H1 (cell line): Measurements from ENCODE around the gene ETS1. TPM values are rescaled to one million over a fixed set of nuclear protein-coding genes. Genes with fewer than 3 reads are reported as not detected.

ENCODE experiments used
- CTCF ChIA-PET: fragments of 300-600 bp; sonication (Branson Sonifier 250); formaldehyde crosslinking; loops from one replicate; lab custom pipeline; 2021; ENCODE audit not compliant: partially characterized antibody; lab: Charles Lee
- POLR2A ChIA-PET: fragments of 300-600 bp; sonication (Branson Sonifier 250); formaldehyde crosslinking; loops from one replicate; lab custom pipeline; 2021; ENCODE audit warnings: inconsistent platforms; ENCODE audit not compliant: partially characterized antibody; lab: Charles Lee
- DNase-seq, 2 experiments: peaks; one replicate each; pipeline versions ENCODE4 v3.0.0 to v3.0.0-alpha.2; 2010 to 2022; ENCODE audit warnings: low spot score in 2 of 2, low read depth in 1 of 2, mixed read lengths in 1 of 2
- FAIRE-seq: peaks from 2 replicates; lab custom pipeline; 2011; peaks lifted over from hg19 to GRCh38; lab: Jason Lieb, UNC
- H2AFZ ChIP-seq: 2 replicates; pipeline ENCODE4 v1.8.1; 2012; ENCODE audit warnings: low read length, inconsistent platforms
- H2AK5ac ChIP-seq: 2 replicates; pipeline ENCODE4 v1.6.1; 2013; ENCODE audit warnings: low read depth, low read length
- H2BK120ac ChIP-seq: replicated peaks from 2 replicates; pipeline ENCODE3; 2013; ENCODE audit warnings: low read depth, low read length, inconsistent platforms
- H2BK12ac ChIP-seq: 2 replicates; pipeline ENCODE4 v1.6.1; 2013; ENCODE audit warnings: low read depth, low read length
- H2BK15ac ChIP-seq: 2 replicates; pipeline ENCODE4 v1.6.1; 2013; ENCODE audit warnings: low read length
- H2BK20ac ChIP-seq: 2 replicates; pipeline ENCODE4 v1.6.1; 2013; ENCODE audit warnings: low read length
- H2BK5ac ChIP-seq: 2 replicates; pipeline ENCODE4 v1.6.1; 2013; ENCODE audit warnings: low read depth, low read length
- H3K14ac ChIP-seq: 2 replicates; pipeline ENCODE4 v1.6.1; 2013; ENCODE audit warnings: inconsistent platforms; ENCODE audit not compliant: insufficient read length
- H3K18ac ChIP-seq: 2 replicates; pipeline ENCODE4 v1.6.1; 2013; ENCODE audit warnings: low read length; ENCODE audit errors: extremely low read depth
- H3K23ac ChIP-seq: 2 replicates; pipeline ENCODE4 v1.6.1; 2013; ENCODE audit warnings: inconsistent platforms; ENCODE audit not compliant: insufficient read length
- H3K23me2 ChIP-seq: 2 replicates; pipeline ENCODE4 v1.6.1; 2013; ENCODE audit warnings: low read depth, low read length
- H3K27ac ChIP-seq: 2 replicates; pipeline ENCODE4 v1.6.1; 2011; ENCODE audit warnings: low read depth, low read length, inconsistent platforms
- H3K27me3 ChIP-seq, 4 experiments: replicated peaks in 1 of 4; 1 replicate in 1 of 4; 2 replicates in 3 of 4; pipeline versions ENCODE4 v1.6.1 to v1.8.1; 2011 to 2013; ENCODE audit warnings: low read length in 3 of 4, mild to moderate bottlenecking in 3 of 4, inconsistent platforms in 2 of 4, mixed read lengths in 2 of 4, moderate library complexity in 1 of 4; ENCODE audit not compliant: control insufficient read depth in 3 of 4, insufficient read depth in 3 of 4; ENCODE audit errors: extremely low read depth in 1 of 4
- H3K36me3 ChIP-seq, 4 experiments: 2 replicates each; pipeline versions ENCODE4 v1.6.1 to v1.8.1; 2011 to 2013; ENCODE audit warnings: mild to moderate bottlenecking in 4 of 4, low read length in 3 of 4, moderate library complexity in 2 of 4, control low read depth in 1 of 4, inconsistent platforms in 1 of 4; ENCODE audit not compliant: insufficient read depth in 4 of 4, control insufficient read depth in 2 of 4
- H3K4ac ChIP-seq: replicated peaks from 2 replicates; pipeline ENCODE3; 2013; ENCODE audit warnings: low read length, low read depth, mixed read lengths, inconsistent platforms; ENCODE audit not compliant: insufficient read length
- H3K4me1 ChIP-seq, 4 experiments: replicated peaks in 1 of 4; 1 replicate in 1 of 4; 2 replicates in 3 of 4; pipeline versions ENCODE4 v1.6.1 to v1.8.1; 2011 to 2013; ENCODE audit warnings: low read length in 3 of 4, inconsistent platforms in 2 of 4, mixed read lengths in 1 of 4; ENCODE audit not compliant: insufficient read depth in 4 of 4, control insufficient read depth in 3 of 4
- H3K4me2 ChIP-seq, 2 experiments: 2 replicates each; pipeline versions ENCODE4 v1.6.1 to v1.8.1; 2011 to 2013; ENCODE audit warnings: low read depth in 2 of 2, low read length in 2 of 2, control low read depth in 1 of 2, inconsistent platforms in 1 of 2, mild to moderate bottlenecking in 1 of 2; ENCODE audit not compliant: insufficient read depth in 1 of 2
- H3K4me3 ChIP-seq, 4 experiments: fragments of 200-600, 300-600 bp in 1 of 4; sonication (generic), shearing (Covaris generic), sonication (Bioruptor Twin) in 1 of 4; 2 replicates each; pipeline versions ENCODE4 v1.5.1 to v1.8.1; 2011 to 2016; ENCODE audit warnings: low read length in 4 of 4, low read depth in 3 of 4, control low read depth in 2 of 4, inconsistent platforms in 2 of 4, mild to moderate bottlenecking in 2 of 4, mixed read lengths in 1 of 4, moderate library complexity in 1 of 4; ENCODE audit not compliant: insufficient read depth in 2 of 4; ENCODE audit errors: extremely low read depth in 1 of 4
- H3K56ac ChIP-seq: replicated peaks from 2 replicates; pipeline ENCODE3; 2013; ENCODE audit warnings: low read depth, mild to moderate bottlenecking, mixed read lengths, low read length, inconsistent platforms; ENCODE audit not compliant: insufficient read length
- H3K79me1 ChIP-seq: 2 replicates; pipeline ENCODE4 v1.6.1; 2013; ENCODE audit warnings: low read depth, low read length, control low read depth
- H3K79me2 ChIP-seq, 2 experiments: 2 replicates each; pipeline versions ENCODE4 v1.6.1 to v1.8.1; 2012 to 2013; ENCODE audit warnings: low read length in 2 of 2, mild to moderate bottlenecking in 2 of 2, inconsistent platforms in 1 of 2; ENCODE audit not compliant: insufficient read depth in 2 of 2, control insufficient read depth in 1 of 2
- H3K9ac ChIP-seq, 4 experiments: replicated peaks in 1 of 4; 1 replicate in 1 of 4; 2 replicates in 3 of 4; pipeline versions ENCODE4 v1.6.1 to v1.8.1; 2011 to 2013; ENCODE audit warnings: low read depth in 3 of 4, low read length in 3 of 4, control low read depth in 2 of 4, mild to moderate bottlenecking in 2 of 4, moderate library complexity in 2 of 4, inconsistent platforms in 1 of 4; ENCODE audit errors: extremely low read depth in 1 of 4
- H3K9me3 ChIP-seq, 2 experiments: 2 replicates each; pipeline versions ENCODE4 v1.6.1 to v1.8.1; 2012 to 2013; ENCODE audit warnings: mild to moderate bottlenecking in 2 of 2, moderate library complexity in 2 of 2, control low read depth in 1 of 2, inconsistent platforms in 1 of 2, low read depth in 1 of 2, low read length in 1 of 2, mixed read lengths in 1 of 2; ENCODE audit not compliant: insufficient read depth in 2 of 2
- H4K20me1 ChIP-seq, 2 experiments: replicated peaks in 1 of 2; 2 replicates each; pipeline versions ENCODE3 to v1.8.1; 2011 to 2013; ENCODE audit warnings: inconsistent platforms in 2 of 2, low read length in 2 of 2, mild to moderate bottlenecking in 1 of 2; ENCODE audit not compliant: insufficient read depth in 2 of 2, control insufficient read depth in 1 of 2
- H4K5ac ChIP-seq: 2 replicates; pipeline ENCODE4 v1.6.1; 2013; ENCODE audit warnings: low read length, low read depth, mixed read lengths, inconsistent platforms; ENCODE audit not compliant: insufficient read length
- H4K8ac ChIP-seq: 2 replicates; pipeline ENCODE4 v1.8.0; 2013; ENCODE audit warnings: mild to moderate bottlenecking, moderate library complexity, low read length, inconsistent platforms; ENCODE audit not compliant: insufficient read depth; ENCODE audit errors: extremely low read depth
- H4K91ac ChIP-seq: replicated peaks from 2 replicates; pipeline ENCODE3; 2013; ENCODE audit warnings: low read length, mixed read lengths, inconsistent platforms; ENCODE audit not compliant: insufficient read length
- ASH2L ChIP-seq: fragments of 200-600, 300-600 bp; sonication (generic); IDR thresholded peaks from one replicate; pipeline ENCODE4 v1.7.1; 2017; ENCODE audit warnings: low read length
- CEBPB ChIP-seq: IDR thresholded peaks from 2 replicates; pipeline ENCODE4 v1.6.1; 2012; ENCODE audit warnings: low read depth, low read length
- CHD2 ChIP-seq: IDR thresholded peaks from 2 replicates; pipeline ENCODE4 v1.6.1; 2012; ENCODE audit warnings: low read length, improper control_type of control experiment
- CTCF ChIP-seq, 3 experiments: IDR thresholded peaks; 1 replicate in 2 of 3; 2 replicates in 1 of 3; pipeline versions ENCODE4 v1.5.1 to v1.6.1; 2011; ENCODE audit warnings: low read length in 3 of 3, mild to moderate bottlenecking in 3 of 3, inconsistent platforms in 2 of 3, low read depth in 1 of 3, moderate library complexity in 1 of 3; ENCODE audit not compliant: insufficient read depth in 1 of 3; ENCODE audit errors: control extremely low read depth in 1 of 3
- EZH2 ChIP-seq: fragments of 200-600 bp; sonication (generic); IDR thresholded peaks from 2 replicates; pipeline ENCODE4 v1.7.1; 2012; ENCODE audit warnings: low read depth, mild to moderate bottlenecking, moderate library complexity, low read length, inconsistent platforms; ENCODE audit not compliant: severe bottlenecking
- GTF2F1 ChIP-seq: IDR thresholded peaks from 2 replicates; pipeline ENCODE4 v1.6.1; 2012; ENCODE audit warnings: low read depth, low read length, improper control_type of control experiment, borderline replicate concordance
- JUN ChIP-seq: IDR thresholded peaks from 2 replicates; pipeline ENCODE4 v1.6.1; 2011; ENCODE audit warnings: low read depth, mild to moderate bottlenecking, improper control_type of control experiment, low read length
- JUND ChIP-seq: IDR thresholded peaks from 2 replicates; pipeline ENCODE4 v1.6.1; 2011; ENCODE audit warnings: mild to moderate bottlenecking, improper control_type of control experiment, low read length
- MAFK ChIP-seq: IDR thresholded peaks from 2 replicates; pipeline ENCODE4 v1.6.1; 2012; ENCODE audit warnings: low read depth, mild to moderate bottlenecking, improper control_type of control experiment, low read length
- POLR2AphosphoS5 ChIP-seq: IDR thresholded peaks from 2 replicates; pipeline ENCODE4 v1.6.1; 2011; ENCODE audit warnings: low read depth, low read length
- RFX5 ChIP-seq: IDR thresholded peaks from 2 replicates; pipeline ENCODE4 v1.6.1; 2011; ENCODE audit warnings: low read depth, low read length, improper control_type of control experiment, borderline replicate concordance
- SAP30 ChIP-seq: fragments of 300-600 bp; sonication (generic); IDR thresholded peaks from 2 replicates; pipeline ENCODE4 v1.7.1; 2012; ENCODE audit warnings: low read length, moderate library complexity, mild to moderate bottlenecking, inconsistent platforms; ENCODE audit not compliant: insufficient read depth, insufficient replicate concordance
- WGBS, 2 experiments: shearing (Covaris generic) in 1 of 2; methylation state at CpG; one replicate each; pipeline versions ENCODE4 v1.1.6 to v1.1.7; 2013 to 2015; ENCODE audit warnings: low lambda C conversion rate in 2 of 2, mixed read lengths in 2 of 2, inconsistent platforms in 1 of 2, low coverage in 1 of 2, missing lambda C conversion rate in 1 of 2; ENCODE audit not compliant: insufficient replicate concordance in 2 of 2, insufficient coverage in 1 of 2, insufficient read length in 1 of 2; ENCODE audit errors: extremely low coverage in 1 of 2, missing lambda C conversion rate in 1 of 2; 5-methylcytosine and 5-hydroxymethylcytosine counted together
- polyA plus RNA-seq, 7 experiments: library from polyadenylated mRNA; depleted of rRNA in 3 of 7; stranded (reverse) in 5 of 7; unstranded in 2 of 7; fragments of >200 nt in 5 of 7; fragments of 200-250 nt in 2 of 7; gene quantifications; 1 replicate in 5 of 7; 2 replicates in 1 of 7; 4 replicates in 1 of 7; pipeline versions ENCODE4 v1.2.1 to v1.2.3, GENCODE V29; 2011 to 2013; ENCODE audit warnings: missing spikeins in 2 of 7, mixed read lengths in 2 of 7
- total RNA-seq: library from RNA; stranded (reverse); fragmentation: NEBNext Ultra II Directional; extraction: Animal tissue kit (Norgen Biotek cat#: 25700); gene quantifications from 2 replicates; pipeline ENCODE4 v1.2.1, GENCODE V29; 2021

Gene ETS1
- total and polyA plus RNA-seq, 2 of the 8 experiments (the other 6 are each of a cell fraction or from before 2014, with no cell fraction given), result 10.0 to 35.3 TPM

- Histone ChIP-seq H3K36me3 (no peaks in the 10 kb centered on the region), H2BK15ac (0 out of 2 replicates have a peak overlapping the region, but pooled peaks have one; percentile 21), H3K79me2 (peaks cover 0 to 17% of the 10 kb centered on the region in 2 experiments; a peak in 2 of 4 replicates), H2BK5ac (no peak overlapping the region), H3K4ac (no peak overlapping the region), H2BK20ac (no peak overlapping the region), H3K9ac (no peak overlapping the region), H2BK120ac (no peak overlapping the region), H2AFZ (no peak overlapping the region), H2BK12ac (no peak overlapping the region), H3K27me3 (no peaks in the 10 kb centered on the region), H3K23ac (no peak overlapping the region), H3K9me3 (no peaks in the 10 kb centered on the region), H2AK5ac (no peak overlapping the region), H3K4me3 (no peak overlapping the region), H3K27ac (no peak overlapping the region), H3K79me1 (no peaks in the 10 kb centered on the region; the same call in 1 of the 2 replicates), H4K5ac (no peak overlapping the region), H4K91ac (no peak overlapping the region), H4K8ac (no peak overlapping the region), H3K18ac (no peak overlapping the region), H3K4me1 (peaks cover 4 to 16% (median 13%) of the 10 kb centered on the region in 4 experiments), H3K4me2 (no peak overlapping the region), H3K14ac (no peak overlapping the region), H3K23me2 (no peaks in the 10 kb centered on the region; the same call in 1 of the 2 replicates), H4K20me1 (no peaks in the 10 kb centered on the region), H3K56ac (no peak overlapping the region)
- CTCF ChIA-PET, result interaction anchor here (0.8 to 1.7 kb wide), 7 partner anchors 11 to 257 kb away, joined by 3 to 5 read pairs (median 3); no protein-coding TSS in a partner anchor
- WGBS, 2 experiments, result 86% methylated on average over 2 of the region's 2 CpGs; no CpG with 5 or more reads in 1 of the 2 experiments
- FAIRE-seq (no peak), DNase-seq (no peak)
- POLR2A ChIA-PET, result no interaction called here
- TF ChIP-seq CTCF (IDR thresholded peaks at IDR 0.05; ENCODE audit: control extremely low read depth in 1 of 3, insufficient read depth in 1 of 3, low read depth in 1 of 3, low read length in 3 of 3), result no peak
- no peak for TF ChIP-seq RFX5
- TF ChIP-seq SAP30, result no peak
- no peak for TF ChIP-seq CHD2
- no peak for TF ChIP-seq EZH2
- TF ChIP-seq MAFK, result no peak
- TF ChIP-seq CEBPB, result no peak
- TF ChIP-seq GTF2F1, result no peak
- TF ChIP-seq ASH2L, result no peak
- no peak for TF ChIP-seq POLR2AphosphoS5
- TF ChIP-seq JUN, result no peak
- no peak for TF ChIP-seq JUND
These were observed 12.8 kb downstream of the ETS1 start for GRCh38 chr11:128574576-128575011.
